Liver (tissue), 9 donors: Measurements from ENCODE around the gene MPRIP. TPM values are rescaled to one million over a fixed set of nuclear protein-coding genes. Genes with fewer than 3 reads are reported as not detected.

ENCODE experiments used
- DNase-seq: peaks from one replicate; pipeline ENCODE4 v3.0.0-alpha.2; 2017; ENCODE audit warnings: low spot score
- H3K27ac ChIP-seq, 2 donors: one replicate each; pipeline ENCODE4 v1.7.0; 2013; ENCODE audit warnings: inconsistent platforms in 2 of 2, low read length in 2 of 2, control low read depth in 1 of 2, low read depth in 1 of 2, mild to moderate bottlenecking in 1 of 2
- H3K27me3 ChIP-seq, 4 donors: one replicate each; pipeline versions ENCODE4 v1.6.1 to v1.7.0; 2013; ENCODE audit warnings: low read length in 3 of 4, inconsistent platforms in 1 of 4, mild to moderate bottlenecking in 1 of 4, moderate library complexity in 1 of 4; ENCODE audit not compliant: control insufficient read depth in 4 of 4, insufficient read depth in 4 of 4
- H3K36me3 ChIP-seq, 4 donors: one replicate each; pipeline versions ENCODE4 v1.6.1 to v1.7.0; 2013; ENCODE audit warnings: low read length in 3 of 4, mild to moderate bottlenecking in 3 of 4, low read depth in 1 of 4, moderate library complexity in 1 of 4; ENCODE audit not compliant: control insufficient read depth in 4 of 4, insufficient read depth in 3 of 4
- H3K4me1 ChIP-seq, 4 donors: one replicate each; pipeline versions ENCODE4 v1.6.1 to v1.7.0; 2013; ENCODE audit warnings: low read length in 3 of 4, mild to moderate bottlenecking in 3 of 4, moderate library complexity in 1 of 4; ENCODE audit not compliant: control insufficient read depth in 4 of 4, insufficient read depth in 4 of 4
- H3K4me3 ChIP-seq, 3 donors: one replicate each; pipeline versions ENCODE4 v1.6.1 to v1.7.0; 2013; ENCODE audit warnings: low read length in 3 of 3, control low read depth in 1 of 3, low read depth in 1 of 3, mild to moderate bottlenecking in 1 of 3
- H3K9ac ChIP-seq, 2 donors: one replicate each; pipeline ENCODE4 v1.7.0; 2013; ENCODE audit warnings: low read length in 2 of 2, mild to moderate bottlenecking in 2 of 2, moderate library complexity in 2 of 2, control low read depth in 1 of 2, low read depth in 1 of 2
- H3K9me3 ChIP-seq, 4 donors: one replicate each; pipeline versions ENCODE4 v1.6.1 to v1.7.0; 2013; ENCODE audit warnings: low read length in 3 of 4; ENCODE audit not compliant: control insufficient read depth in 4 of 4
- ATF3 ChIP-seq: IDR thresholded peaks from 2 replicates; pipeline ENCODE4 v1.6.1; 2016; ENCODE audit warnings: antibody characterized with exemption
- CTCF ChIP-seq: fragments of 150-350 bp; IDR thresholded peaks from 2 replicates; pipeline ENCODE4 v1.5.1; 2017; ENCODE audit warnings: improper control_type of control experiment, low read depth, low read length; ENCODE audit not compliant: missing input control
- EGR1 ChIP-seq, 2 donors: IDR thresholded peaks; 2 replicates each; pipeline ENCODE4 v1.6.1; 2016 to 2018; ENCODE audit warnings: antibody characterized with exemption in 2 of 2, low read depth in 2 of 2
- FOXA1 ChIP-seq: IDR thresholded peaks from 2 replicates; pipeline ENCODE4 v1.6.1; 2016; ENCODE audit warnings: antibody characterized with exemption
- FOXA2 ChIP-seq: IDR thresholded peaks from 2 replicates; pipeline ENCODE4 v1.6.1; 2016; ENCODE audit warnings: antibody characterized with exemption
- GABPA ChIP-seq, 2 donors: IDR thresholded peaks in 1 of 2; conservative IDR thresholded peaks in 1 of 2; 2 replicates each; pipeline ENCODE4 v1.6.1; 2016; ENCODE audit warnings: antibody characterized with exemption in 2 of 2, mild to moderate bottlenecking in 1 of 2, moderate library complexity in 1 of 2
- HNF4A ChIP-seq, 2 donors: conservative IDR thresholded peaks; 2 replicates each; pipeline ENCODE4 v1.6.1; 2016; ENCODE audit warnings: antibody characterized with exemption in 2 of 2, mild to moderate bottlenecking in 2 of 2
- HNF4G ChIP-seq: IDR thresholded peaks from 2 replicates; pipeline ENCODE4 v1.6.1; 2016; ENCODE audit warnings: antibody characterized with exemption
- JUND ChIP-seq, 2 donors: IDR thresholded peaks; 2 replicates each; pipeline ENCODE4 v1.6.1; 2016; ENCODE audit warnings: antibody characterized with exemption in 2 of 2
- MAX ChIP-seq: IDR thresholded peaks from 2 replicates; pipeline ENCODE4 v1.6.1; 2016; ENCODE audit warnings: antibody characterized with exemption
- NR2F2 ChIP-seq: IDR thresholded peaks from 2 replicates; pipeline ENCODE4 v1.6.1; 2016; ENCODE audit warnings: antibody characterized with exemption
- RAD21 ChIP-seq, 2 donors: IDR thresholded peaks; 2 replicates each; pipeline ENCODE4 v1.6.1; 2016; ENCODE audit warnings: antibody characterized with exemption in 2 of 2, mild to moderate bottlenecking in 2 of 2
- RXRA ChIP-seq, 2 donors: IDR thresholded peaks; 2 replicates each; pipeline ENCODE4 v1.6.1; 2017 to 2018; ENCODE audit warnings: antibody characterized with exemption in 2 of 2, mild to moderate bottlenecking in 1 of 2
- SP1 ChIP-seq: IDR thresholded peaks from 2 replicates; pipeline ENCODE4 v1.6.1; 2018; ENCODE audit warnings: antibody characterized with exemption, mild to moderate bottlenecking
- TAF1 ChIP-seq: conservative IDR thresholded peaks from 2 replicates; pipeline ENCODE4 v1.6.1; 2016; ENCODE audit warnings: antibody characterized with exemption, mild to moderate bottlenecking
- YY1 ChIP-seq: IDR thresholded peaks from 2 replicates; pipeline ENCODE4 v1.6.1; 2016; ENCODE audit warnings: antibody characterized with exemption, mild to moderate bottlenecking
- WGBS: extraction: QIAGEN DNeasy Blood & Tissue Kit; methylation state at CpG from one replicate; pipeline ENCODE4 v1.1.7; 2013; 5-methylcytosine and 5-hydroxymethylcytosine counted together
- polyA plus RNA-seq, 2 donors: library from polyadenylated mRNA; stranded (reverse) in 1 of 2; unstranded in 1 of 2; fragments of 200-250 nt in 1 of 2; fragments of >200 nt in 1 of 2; fragmentation: Nextera tagmentation in 1 of 2; extraction: Ambion mirVana in 1 of 2; gene quantifications; one replicate each; pipeline versions ENCODE4 v1.2.1 to v1.2.3, GENCODE V29; 2013 to 2015
- total RNA-seq, 2 donors: library from RNA; depleted of rRNA; stranded (reverse); fragments of >200 nt; gene quantifications; one replicate each; pipeline ENCODE4 v1.2.3, GENCODE V29; 2014
- TF ChIP-seq, protein P1 (sequence below): IDR thresholded peaks from 2 replicates; pipeline ENCODE4 v1.6.1; 2016; ENCODE audit warnings: antibody characterized with exemption, mild to moderate bottlenecking
- TF ChIP-seq, protein P2 (sequence below): IDR thresholded peaks from 2 replicates; pipeline ENCODE4 v1.6.1; 2016; ENCODE audit warnings: antibody characterized with exemption
- donor health status: healthy.
- donor health status: healthy.
- donor health status: healthy.
- donor health status: healthy.
- donor health status: healthy.

MPRIP gene
- total and polyA plus RNA-seq, 4 donors = 21.2 to 61.9 (median 34.7) TPM

- H3K27me3 ChIP-seq = no peaks in the 10 kb centered on the region
- no peaks in the 10 kb centered on the region for H3K36me3 ChIP-seq
- H3K9ac ChIP-seq = no peak overlapping the region
- no peaks in the 10 kb centered on the region for H3K9me3 ChIP-seq
- H3K4me1 ChIP-seq = no peaks in the 10 kb centered on the region
- DNase-seq = no peak
- no peak overlapping the region for H3K27ac ChIP-seq
- TF ChIP-seq, protein P1, sequence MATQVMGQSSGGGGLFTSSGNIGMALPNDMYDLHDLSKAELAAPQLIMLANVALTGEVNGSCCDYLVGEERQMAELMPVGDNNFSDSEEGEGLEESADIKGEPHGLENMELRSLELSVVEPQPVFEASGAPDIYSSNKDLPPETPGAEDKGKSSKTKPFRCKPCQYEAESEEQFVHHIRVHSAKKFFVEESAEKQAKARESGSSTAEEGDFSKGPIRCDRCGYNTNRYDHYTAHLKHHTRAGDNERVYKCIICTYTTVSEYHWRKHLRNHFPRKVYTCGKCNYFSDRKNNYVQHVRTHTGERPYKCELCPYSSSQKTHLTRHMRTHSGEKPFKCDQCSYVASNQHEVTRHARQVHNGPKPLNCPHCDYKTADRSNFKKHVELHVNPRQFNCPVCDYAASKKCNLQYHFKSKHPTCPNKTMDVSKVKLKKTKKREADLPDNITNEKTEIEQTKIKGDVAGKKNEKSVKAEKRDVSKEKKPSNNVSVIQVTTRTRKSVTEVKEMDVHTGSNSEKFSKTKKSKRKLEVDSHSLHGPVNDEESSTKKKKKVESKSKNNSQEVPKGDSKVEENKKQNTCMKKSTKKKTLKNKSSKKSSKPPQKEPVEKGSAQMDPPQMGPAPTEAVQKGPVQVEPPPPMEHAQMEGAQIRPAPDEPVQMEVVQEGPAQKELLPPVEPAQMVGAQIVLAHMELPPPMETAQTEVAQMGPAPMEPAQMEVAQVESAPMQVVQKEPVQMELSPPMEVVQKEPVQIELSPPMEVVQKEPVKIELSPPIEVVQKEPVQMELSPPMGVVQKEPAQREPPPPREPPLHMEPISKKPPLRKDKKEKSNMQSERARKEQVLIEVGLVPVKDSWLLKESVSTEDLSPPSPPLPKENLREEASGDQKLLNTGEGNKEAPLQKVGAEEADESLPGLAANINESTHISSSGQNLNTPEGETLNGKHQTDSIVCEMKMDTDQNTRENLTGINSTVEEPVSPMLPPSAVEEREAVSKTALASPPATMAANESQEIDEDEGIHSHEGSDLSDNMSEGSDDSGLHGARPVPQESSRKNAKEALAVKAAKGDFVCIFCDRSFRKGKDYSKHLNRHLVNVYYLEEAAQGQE = no peak
- TF ChIP-seq GABPA (IDR thresholded peaks at IDR 0.05 in 1 of 2, conservative IDR thresholded peaks at IDR 0.05 in 1 of 2) (no peak), FOXA1 (no peak), HNF4G (no peak), TAF1 (no peak), JUND (IDR thresholded peaks at IDR 0.05) (no peak), RXRA (IDR thresholded peaks at IDR 0.05) (no peak), HNF4A (conservative IDR thresholded peaks at IDR 0.05) (no peak), FOXA2 (no peak), YY1 (no peak), SP1 (no peak), CTCF (no peak), ATF3 (no peak), NR2F2 (no peak), EGR1 (IDR thresholded peaks at IDR 0.05; ENCODE audit: low read depth in 2 of 2) (no peak), MAX (no peak), RAD21 (IDR thresholded peaks at IDR 0.05) (no peak)
- TF ChIP-seq, protein P2, sequence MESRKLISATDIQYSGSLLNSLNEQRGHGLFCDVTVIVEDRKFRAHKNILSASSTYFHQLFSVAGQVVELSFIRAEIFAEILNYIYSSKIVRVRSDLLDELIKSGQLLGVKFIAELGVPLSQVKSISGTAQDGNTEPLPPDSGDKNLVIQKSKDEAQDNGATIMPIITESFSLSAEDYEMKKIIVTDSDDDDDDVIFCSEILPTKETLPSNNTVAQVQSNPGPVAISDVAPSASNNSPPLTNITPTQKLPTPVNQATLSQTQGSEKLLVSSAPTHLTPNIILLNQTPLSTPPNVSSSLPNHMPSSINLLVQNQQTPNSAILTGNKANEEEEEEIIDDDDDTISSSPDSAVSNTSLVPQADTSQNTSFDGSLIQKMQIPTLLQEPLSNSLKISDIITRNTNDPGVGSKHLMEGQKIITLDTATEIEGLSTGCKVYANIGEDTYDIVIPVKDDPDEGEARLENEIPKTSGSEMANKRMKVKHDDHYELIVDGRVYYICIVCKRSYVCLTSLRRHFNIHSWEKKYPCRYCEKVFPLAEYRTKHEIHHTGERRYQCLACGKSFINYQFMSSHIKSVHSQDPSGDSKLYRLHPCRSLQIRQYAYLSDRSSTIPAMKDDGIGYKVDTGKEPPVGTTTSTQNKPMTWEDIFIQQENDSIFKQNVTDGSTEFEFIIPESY = no peak
- 95% methylated on average over 8 of the region's 8 CpGs for WGBS
- no peak overlapping the region for H3K4me3 ChIP-seq
These were observed 24.8 kb upstream of the MPRIP start for GRCh38 chr17:17017343-17018014.
